ENCODE results near the gene SLC12A5. TPM values are rescaled to one million over a fixed set of nuclear protein-coding genes. Genes with fewer than 3 reads are reported as not detected.
A peak's percentile ranks its signal among the peaks of the same experiment; 100 is the strongest.

Gene SLC12A5
- total and polyA plus RNA-seq, 9 of the 15 experiments (the other 6 are each of a cell fraction or from before 2014, with no cell fraction given): 0.36 to 7.5 (median 2.1) TPM

- TF ChIP-seq, protein P1, sequence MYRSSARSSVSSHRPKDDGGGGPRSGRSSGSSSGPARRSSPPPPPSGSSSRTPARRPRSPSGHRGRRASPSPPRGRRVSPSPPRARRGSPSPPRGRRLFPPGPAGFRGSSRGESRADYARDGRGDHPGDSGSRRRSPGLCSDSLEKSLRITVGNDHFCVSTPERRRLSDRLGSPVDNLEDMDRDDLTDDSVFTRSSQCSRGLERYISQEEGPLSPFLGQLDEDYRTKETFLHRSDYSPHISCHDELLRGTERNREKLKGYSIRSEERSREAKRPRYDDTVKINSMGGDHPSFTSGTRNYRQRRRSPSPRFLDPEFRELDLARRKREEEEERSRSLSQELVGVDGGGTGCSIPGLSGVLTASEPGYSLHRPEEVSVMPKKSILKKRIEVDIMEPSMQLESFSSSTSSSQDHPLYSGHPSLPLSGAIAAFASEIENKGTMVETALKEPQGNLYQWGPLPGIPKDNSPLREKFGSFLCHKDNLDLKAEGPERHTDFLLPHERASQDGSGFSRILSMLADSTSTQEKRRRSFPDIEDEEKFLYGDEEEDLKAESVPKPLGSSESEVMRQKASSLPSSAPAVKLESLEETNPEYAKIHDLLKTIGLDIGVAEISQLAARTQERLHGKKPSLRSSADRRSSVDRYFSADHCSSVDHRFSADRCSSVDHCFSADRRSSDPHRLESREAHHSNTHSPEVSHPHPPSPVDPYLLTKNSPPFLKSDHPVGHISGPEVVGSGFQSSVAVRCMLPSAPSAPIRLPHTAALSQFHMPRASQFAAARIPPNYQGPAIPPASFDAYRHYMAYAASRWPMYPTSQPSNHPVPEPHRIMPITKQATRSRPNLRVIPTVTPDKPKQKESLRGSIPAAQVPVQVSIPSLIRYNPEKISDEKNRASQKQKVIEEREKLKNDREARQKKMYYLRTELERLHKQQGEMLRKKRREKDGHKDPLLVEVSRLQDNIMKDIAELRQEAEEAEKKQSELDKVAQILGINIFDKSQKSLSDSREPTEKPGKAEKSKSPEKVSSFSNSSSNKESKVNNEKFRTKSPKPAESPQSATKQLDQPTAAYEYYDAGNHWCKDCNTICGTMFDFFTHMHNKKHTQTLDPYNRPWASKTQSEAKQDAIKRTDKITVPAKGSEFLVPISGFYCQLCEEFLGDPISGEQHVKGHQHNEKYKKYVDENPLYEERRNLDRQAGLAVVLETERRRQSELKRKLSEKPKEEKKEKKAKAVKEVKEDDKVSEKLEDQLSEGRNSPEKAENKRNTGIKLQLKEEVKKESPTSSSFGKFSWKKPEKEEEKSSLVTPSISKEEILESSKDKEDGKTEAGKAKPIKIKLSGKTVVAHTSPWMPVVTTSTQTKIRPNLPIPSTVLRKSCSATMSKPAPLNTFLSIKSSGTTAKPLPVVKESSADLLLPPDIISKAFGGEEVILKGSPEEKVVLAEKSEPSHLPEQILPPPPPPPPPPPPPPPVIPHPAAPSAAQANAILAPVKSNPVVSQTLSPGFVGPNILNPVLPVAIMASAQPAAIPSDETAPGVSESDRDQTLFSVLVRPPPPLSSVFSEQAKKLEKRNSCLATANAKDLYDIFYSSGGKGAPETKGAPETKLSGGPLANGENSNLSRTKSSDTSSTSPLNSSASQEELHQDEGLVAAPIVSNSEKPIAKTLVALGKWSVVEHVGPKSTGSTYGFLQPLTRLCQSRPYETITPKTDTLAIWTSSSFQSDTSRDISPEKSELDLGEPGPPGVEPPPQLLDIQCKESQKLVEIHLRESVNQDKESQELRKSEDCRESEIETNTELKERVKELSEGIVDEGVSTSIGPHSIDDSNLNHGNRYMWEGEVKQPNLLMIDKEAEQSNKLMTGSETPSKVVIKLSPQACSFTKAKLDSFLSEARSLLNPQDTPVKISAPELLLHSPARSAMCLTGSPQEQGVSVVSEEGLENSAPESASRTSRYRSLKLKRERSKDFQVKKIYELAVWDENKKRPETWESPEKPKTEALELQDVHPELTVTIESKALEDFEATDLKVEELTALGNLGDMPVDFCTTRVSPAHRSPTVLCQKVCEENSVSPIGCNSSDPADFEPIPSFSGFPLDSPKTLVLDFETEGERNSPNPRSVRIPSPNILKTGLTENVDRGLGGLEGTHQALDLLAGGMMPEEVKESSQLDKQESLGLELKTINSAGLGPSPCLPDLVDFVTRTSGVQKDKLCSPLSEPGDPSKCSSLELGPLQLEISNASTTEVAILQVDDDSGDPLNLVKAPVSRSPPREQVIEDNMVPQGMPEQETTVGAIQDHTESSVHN (IDR thresholded peaks at IDR 0.05; ENCODE audit: borderline replicate concordance in 1 of 2, low read depth in 1 of 2): no peak
- peak; percentile 27; the same call in 1 of the 2 replicates for TF ChIP-seq STAG1 (CRISPR knock-in tag; IDR thresholded peaks at IDR 0.05; ENCODE audit: borderline replicate concordance)
- TF ChIP-seq THRAP3 (IDR thresholded peaks at IDR 0.05; ENCODE audit: borderline replicate concordance): no peak
- TF ChIP-seq CTCF (IDR thresholded peaks at IDR 0.05 in 2 of 3, conservative IDR thresholded peaks at IDR 0.05 in 1 of 3; ENCODE audit: insufficient read depth in 2 of 3, low read depth in 1 of 3, low read length in 3 of 3): peak; percentile 71 to 85 (median 85)
- TF ChIP-seq GABPB1 (CRISPR knock-in tag; IDR thresholded peaks at IDR 0.05): no peak
- TF ChIP-seq RAD21 (CRISPR knock-in tag; conservative IDR thresholded peaks at IDR 0.05 in 1 of 2, IDR thresholded peaks at IDR 0.05 in 1 of 2): peak; percentile 47 to 76
- TF ChIP-seq CEBPG (CRISPR knock-in tag; IDR thresholded peaks at IDR 0.05): no peak
- TF ChIP-seq CEBPG (tag; conservative IDR thresholded peaks at IDR 0.05 in 1 of 2, IDR thresholded peaks at IDR 0.05 in 1 of 2): no peak
- no peak for TF ChIP-seq NCOA1 (IDR thresholded peaks at IDR 0.05; ENCODE audit: low read depth)
- TF ChIP-seq ZNF644 (tag; IDR thresholded peaks at IDR 0.05; ENCODE audit: low read depth): no peak
- TF ChIP-seq RUNX1 (IDR thresholded peaks at IDR 0.05; ENCODE audit: low read depth): no peak
- 0 out of 2 replicates have a peak, but pooled peaks have one; percentile 64 for TF ChIP-seq OTX1 (CRISPR knock-in tag; IDR thresholded peaks at IDR 0.05)
- TF ChIP-seq PHF20 (IDR thresholded peaks at IDR 0.05; ENCODE audit: partially characterized antibody): no peak
- TF ChIP-seq SLC30A9 (CRISPR knock-in tag; IDR thresholded peaks at IDR 0.05): no peak
- no peak for TF ChIP-seq POLR2G (IDR thresholded peaks at IDR 0.05; ENCODE audit: low read depth, low read length)
- no peak for TF ChIP-seq DACH1 (IDR thresholded peaks at IDR 0.05; ENCODE audit: partially characterized antibody)
- TF ChIP-seq ZNF174 (CRISPR knock-in tag; IDR thresholded peaks at IDR 0.05): no peak
- TF ChIP-seq TSC22D4 (tag; IDR thresholded peaks at IDR 0.05): no peak
- TF ChIP-seq ZNF217 (CRISPR knock-in tag; IDR thresholded peaks at IDR 0.05): no peak
Measured at GRCh38 chr20:46022411-46023147, 6.4 kb upstream of the SLC12A5 start (continued).

Data from K562 (cell line).